HepG2 (cell line): Measurements from ENCODE around the gene MRPL50. TPM values are rescaled to one million over a fixed set of nuclear protein-coding genes. Genes with fewer than 3 reads are reported as not detected.

Source experiments
- ADNP ChIP-seq: sonication (generic); formaldehyde crosslinking; IDR thresholded peaks from 2 replicates; pipeline ENCODE4 v1.4.0; 2020; ENCODE audit warnings: missing genetic modification reagents
- AGO2 ChIP-seq: fragments of 200-400 bp; formaldehyde crosslinking; optimal IDR thresholded peaks from 2 replicates; pipeline ENCODE3; 2017; ENCODE audit warnings: mild to moderate bottlenecking, low read depth, low read length, moderate library complexity
- BHLHE40 ChIP-seq: IDR thresholded peaks from 2 replicates; pipeline ENCODE4 v1.6.1; 2011; ENCODE audit warnings: low read length, improper control_type of control experiment
- CBX1 ChIP-seq: IDR thresholded peaks from one replicate; pipeline ENCODE4 v1.6.1; 2016; ENCODE audit warnings: antibody characterized with exemption, low read depth
- DMAP1 ChIP-seq: IDR thresholded peaks from 2 replicates; pipeline ENCODE4 v1.6.1; 2016
- EEA1 ChIP-seq: sonication (generic); formaldehyde crosslinking; IDR thresholded peaks from 2 replicates; pipeline ENCODE4 v1.5.1; 2020; ENCODE audit warnings: mild to moderate bottlenecking, missing genetic modification reagents, borderline replicate concordance
- GPN1 ChIP-seq: sonication (generic); formaldehyde crosslinking; IDR thresholded peaks from 2 replicates; pipeline ENCODE4 v1.5.1; 2020; ENCODE audit warnings: missing genetic modification reagents, borderline replicate concordance
- NR2F2 ChIP-seq: IDR thresholded peaks from 2 replicates; pipeline ENCODE4 v1.6.1; 2012; ENCODE audit warnings: low read depth, inconsistent platforms, borderline replicate concordance
- PAX8 ChIP-seq: sonication (generic); formaldehyde crosslinking; IDR thresholded peaks from 2 replicates; pipeline ENCODE4 v1.8.0; 2022; ENCODE audit warnings: mild to moderate bottlenecking, missing genetic modification reagents, borderline replicate concordance
- REPIN1 ChIP-seq: sonication (generic); formaldehyde crosslinking; IDR thresholded peaks from 2 replicates; pipeline ENCODE4 v1.8.0; 2022; ENCODE audit warnings: missing genetic modification reagents, low read depth, mild to moderate bottlenecking, borderline replicate concordance
- REST ChIP-seq, 2 experiments: IDR thresholded peaks; 2 replicates each; pipeline ENCODE4 v1.6.1; 2011 to 2012; ENCODE audit warnings: low read length in 2 of 2, borderline replicate concordance in 1 of 2, low read depth in 1 of 2, mild to moderate bottlenecking in 1 of 2, moderate library complexity in 1 of 2
- RFX5 ChIP-seq: IDR thresholded peaks from 2 replicates; pipeline ENCODE4 v1.6.1; 2011; ENCODE audit warnings: low read depth, low read length, improper control_type of control experiment
- STAT6 ChIP-seq: sonication (generic); formaldehyde crosslinking; IDR thresholded peaks from 2 replicates; pipeline ENCODE4 v1.4.0; 2020; ENCODE audit warnings: missing genetic modification reagents, mild to moderate bottlenecking, borderline replicate concordance
- TARDBP ChIP-seq: sonication (generic); formaldehyde crosslinking; IDR thresholded peaks from 2 replicates; pipeline ENCODE4 v1.8.0; 2022; ENCODE audit warnings: mild to moderate bottlenecking, missing genetic modification reagents
- ZFP37 ChIP-seq: sonication (generic); formaldehyde crosslinking; IDR thresholded peaks from 2 replicates; pipeline ENCODE4 v1.4.0; 2020; ENCODE audit warnings: missing genetic modification reagents, borderline replicate concordance
- ZNF234 ChIP-seq: sonication (generic); formaldehyde crosslinking; conservative IDR thresholded peaks from 2 replicates; pipeline ENCODE4 v1.5.1; 2020; ENCODE audit warnings: mild to moderate bottlenecking, missing genetic modification reagents
- ZNF460 ChIP-seq: sonication (generic); formaldehyde crosslinking; IDR thresholded peaks from 2 replicates; pipeline ENCODE4 v1.5.1; 2020; ENCODE audit warnings: missing genetic modification reagents, mild to moderate bottlenecking, borderline replicate concordance
- ZNF550 ChIP-seq: sonication (generic); formaldehyde crosslinking; IDR thresholded peaks from 2 replicates; pipeline ENCODE4 v1.4.0; 2020; ENCODE audit warnings: mild to moderate bottlenecking, missing genetic modification reagents, borderline replicate concordance
- ZNF574 ChIP-seq: sonication (generic); formaldehyde crosslinking; IDR thresholded peaks from 2 replicates; pipeline ENCODE4 v1.4.0; 2020; ENCODE audit warnings: missing genetic modification reagents
- ZNF619 ChIP-seq: sonication (generic); formaldehyde crosslinking; IDR thresholded peaks from 2 replicates; pipeline ENCODE4 v1.4.0; 2020; ENCODE audit warnings: mild to moderate bottlenecking, missing genetic modification reagents
- ZNF841 ChIP-seq: sonication (generic); formaldehyde crosslinking; IDR thresholded peaks from 2 replicates; pipeline ENCODE4 v1.8.1; 2023; ENCODE audit warnings: missing genetic modification reagents, borderline replicate concordance
- ZNF879 ChIP-seq: sonication (generic); formaldehyde crosslinking; IDR thresholded peaks from 2 replicates; pipeline ENCODE4 v1.8.1; 2023; ENCODE audit warnings: missing genetic modification reagents
- polyA plus RNA-seq, 8 experiments: library from polyadenylated mRNA; depleted of rRNA in 3 of 8; stranded (reverse) in 7 of 8; unstranded in 1 of 8; fragments of >200 nt; fragmentation: Illumina TruSeq in 4 of 8; extraction: Trizol in 4 of 8; gene quantifications; 2 replicates each; pipeline versions ENCODE4 v1.2.1 to v1.2.3, GENCODE V29; 2011 to 2016; ENCODE audit warnings: low read depth in 4 of 8, missing spikeins in 1 of 8, mixed read lengths in 1 of 8; ENCODE audit not compliant: insufficient read depth in 1 of 8
- total RNA-seq, 5 experiments: library from RNA; depleted of rRNA; stranded (reverse); fragments of >200 nt; fragmentation: Illumina TruSeq; extraction: Trizol; gene quantifications; 2 replicates each; pipeline ENCODE4 v1.2.3, GENCODE V29; 2016; ENCODE audit warnings: low read depth in 1 of 5

MRPL50 gene
- total and polyA plus RNA-seq, 2 of the 13 experiments (the other 11 are each of a cell fraction or from before 2014, with no cell fraction given), result 37.1 to 70.0 TPM

GRCh38 chr9:101445353-101446029 is 47.1 kb upstream of the MRPL50 start (continued):
- TF ChIP-seq ZFP37, result no peak
- TF ChIP-seq TARDBP (CRISPR knock-in tag), result peak; percentile 15; the same call in 1 of the 2 replicates
- no peak for TF ChIP-seq EEA1 (CRISPR knock-in tag)
- TF ChIP-seq NR2F2, result peak; percentile 67
- peak; percentile 49; the same call in 1 of the 2 replicates for TF ChIP-seq STAT6 (CRISPR knock-in tag)
- TF ChIP-seq REST (IDR thresholded peaks at IDR 0.05; ENCODE audit: borderline replicate concordance in 1 of 2, low read depth in 1 of 2, low read length in 2 of 2), result no peak
- 0 out of 2 replicates have a peak, but pooled peaks have one; percentile 35 for TF ChIP-seq DMAP1 (CRISPR knock-in tag)
- no peak for TF ChIP-seq ZNF234 (CRISPR knock-in tag)
- TF ChIP-seq ZNF619, result no peak
- no peak for TF ChIP-seq ZNF841 (CRISPR knock-in tag)
- TF ChIP-seq GPN1 (CRISPR knock-in tag), result no peak
- no peak for TF ChIP-seq AGO2
- no peak for TF ChIP-seq ADNP (CRISPR knock-in tag)
- no peak for TF ChIP-seq ZNF550
- no peak for TF ChIP-seq CBX1
- TF ChIP-seq BHLHE40, result no peak
- TF ChIP-seq REPIN1 (CRISPR knock-in tag), result no peak; the same call in 1 of the 2 replicates
- no peak for TF ChIP-seq ZNF574 (CRISPR knock-in tag)
- no peak for TF ChIP-seq PAX8 (CRISPR knock-in tag)
- no peak for TF ChIP-seq RFX5
- TF ChIP-seq ZNF460 (CRISPR knock-in tag), result no peak; the same call in 1 of the 2 replicates
- no peak for TF ChIP-seq ZNF879
